GM18909 (cell line): Measurements from ENCODE around the gene ZBTB7B.
A peak's percentile ranks its signal among the peaks of the same experiment; 100 is the strongest.
"Not testable (repeated sequence)": the region's sequence is repeated elsewhere in the genome, so short reads cannot be mapped to it uniquely, and the experiment has no call there.

ENCODE experiments used
- ATAC-seq: cut with Tn5 transposase; IDR thresholded peaks from one replicate; pipeline ENCODE4 v1.9.1; 2021; ENCODE audit warnings: mild to moderate bottlenecking; ENCODE audit not compliant: unreplicated experiment, poor library complexity

The ZBTB7B gene

DNA sequence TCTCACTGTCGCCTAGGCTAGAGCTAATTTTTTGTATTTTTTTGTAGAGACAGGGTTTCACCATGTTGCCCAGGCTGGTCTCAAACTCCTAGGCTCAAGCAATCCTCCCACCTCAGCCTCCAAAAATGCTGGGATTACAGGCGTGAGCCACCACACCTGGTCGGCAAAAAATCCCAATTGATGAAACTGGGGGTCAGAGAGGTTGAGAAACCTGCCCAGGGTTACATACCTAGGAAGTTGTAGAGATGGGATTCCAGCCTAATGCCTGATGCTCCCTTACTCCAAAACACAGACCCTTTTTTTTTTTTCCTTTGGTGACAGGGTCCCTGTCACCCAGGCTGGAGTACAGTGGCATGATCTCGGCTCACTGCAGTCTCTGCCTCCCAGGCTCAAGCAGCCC is 15.9 kb upstream of the ZBTB7B start:
- not testable (repeated sequence) for ATAC-seq

DNA sequence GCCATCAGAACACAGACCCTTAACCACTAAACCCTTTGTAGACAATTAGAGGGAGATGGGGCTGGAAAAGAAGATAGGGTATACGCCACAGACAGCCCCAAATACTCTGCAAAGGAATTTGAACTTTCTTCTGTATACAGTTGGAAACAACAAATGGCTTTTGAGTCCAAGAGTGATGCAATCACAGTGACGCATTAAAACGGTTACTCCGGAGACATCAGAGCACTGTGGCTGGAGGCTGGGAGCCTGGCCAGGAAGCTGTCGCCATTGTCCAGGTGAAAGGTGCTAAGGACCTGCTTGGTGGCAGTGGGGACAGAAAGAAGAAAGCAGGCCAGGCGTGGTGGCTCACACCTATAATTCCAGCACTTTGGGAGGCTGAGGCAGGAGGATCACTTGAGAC is 15.3 kb upstream of the ZBTB7B start:
- no peak for ATAC-seq

- no peak for ATAC-seq
Observed at GRCh38 chr1:154988058-154988954, 14.3 kb upstream of the ZBTB7B start.

GRCh38 chr1:154989195-154989860 is 13.3 kb upstream of the ZBTB7B start:
- no peak for ATAC-seq

DNA sequence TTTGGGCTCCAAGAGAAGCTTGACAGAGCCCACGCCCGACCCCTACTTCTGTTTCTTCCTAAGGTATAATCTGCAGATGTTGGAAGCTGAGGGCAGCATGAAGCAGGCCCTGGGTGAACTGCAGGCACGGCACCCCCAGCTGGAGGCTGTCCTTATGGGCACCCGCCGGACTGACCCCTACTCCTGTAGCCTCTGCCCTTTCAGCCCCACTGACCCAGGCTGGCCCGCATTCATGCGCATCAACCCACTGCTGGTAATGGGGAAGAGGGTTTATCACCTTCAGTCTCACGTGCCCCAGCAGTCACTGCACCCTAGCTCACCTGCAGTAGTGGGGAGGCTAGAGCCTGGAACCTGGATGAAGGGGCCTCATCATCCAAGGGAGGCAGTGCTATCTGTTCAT is 12.3 kb upstream of the ZBTB7B start:
- no peak for ATAC-seq

- no peak for ATAC-seq
Observed at GRCh38 chr1:154992721-154993571, 9.7 kb upstream of the ZBTB7B start.

DNA sequence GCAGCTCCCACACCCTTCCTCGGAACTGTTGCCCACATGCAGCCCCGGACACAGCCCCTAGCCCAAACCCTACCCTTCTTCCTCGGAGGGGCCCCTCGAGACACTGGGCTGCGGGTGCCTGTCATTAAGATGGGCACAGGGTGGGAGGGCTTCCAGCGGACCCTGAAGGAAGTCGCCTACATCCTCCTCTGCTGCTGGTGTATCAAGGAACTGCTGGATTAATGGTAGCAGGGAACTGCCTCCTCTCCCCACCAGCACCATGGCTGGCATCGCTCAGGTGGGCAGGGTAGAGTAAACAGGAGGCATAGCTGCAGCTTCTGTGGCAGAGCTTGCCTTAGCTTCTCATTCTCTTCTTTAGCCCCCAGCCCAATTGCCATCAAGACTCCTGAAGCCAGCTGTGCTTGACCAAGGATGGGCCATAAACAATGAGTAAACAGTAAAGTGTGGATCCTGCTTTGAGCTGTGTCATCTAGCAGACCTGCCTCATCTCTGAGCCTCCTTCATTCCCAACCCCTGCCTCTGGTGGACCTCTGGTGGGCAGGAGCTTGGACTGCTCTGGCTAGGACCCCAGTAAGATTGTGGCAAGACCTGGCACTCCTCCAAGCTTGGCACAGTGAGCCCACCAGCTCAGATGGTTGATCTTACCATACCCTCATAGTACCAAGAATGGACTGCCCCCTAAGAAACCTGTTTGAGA is 8.9 kb upstream of the ZBTB7B start, which contains the start of gene LENEP:
Gene LENEP (plus strand): TSS at position 15 of the 697 bp plus-strand sequence. CDS start 22 bp downstream, at position 37.
- no peak for ATAC-seq

GRCh38 chr1:154994269-154994587 is 8.4 kb upstream of the ZBTB7B start:
- ATAC-seq: no peak

DNA sequence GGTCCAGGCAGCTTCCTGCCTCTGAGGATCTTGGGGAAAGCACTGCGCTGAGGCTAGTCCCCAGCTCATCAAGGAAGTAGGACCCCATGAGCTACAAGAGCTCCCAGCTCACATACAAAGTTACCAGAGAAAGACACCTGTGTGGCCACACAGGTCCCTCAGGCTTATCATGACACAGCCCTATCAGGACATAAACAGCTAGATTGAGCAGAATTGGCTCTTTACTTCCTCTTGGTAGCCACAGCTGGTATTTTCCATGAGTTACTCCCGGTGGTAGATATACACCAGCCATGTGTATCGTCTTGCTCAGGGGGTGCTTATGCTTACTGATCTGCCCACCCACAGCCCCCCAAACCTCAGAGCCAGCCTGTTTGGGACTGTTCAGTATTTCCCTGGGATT is 8.0 kb upstream of the ZBTB7B start:
- ATAC-seq: no peak

GRCh38 chr1:154995301-154995983 is 7.2 kb upstream of the ZBTB7B start:
- not testable (repeated sequence) for ATAC-seq

- no peak for ATAC-seq
Observed at GRCh38 chr1:154996966-154997701, 5.5 kb upstream of the ZBTB7B start.

- no peak for ATAC-seq
Observed at GRCh38 chr1:154998201-154998780, 4.3 kb upstream of the ZBTB7B start.

DNA sequence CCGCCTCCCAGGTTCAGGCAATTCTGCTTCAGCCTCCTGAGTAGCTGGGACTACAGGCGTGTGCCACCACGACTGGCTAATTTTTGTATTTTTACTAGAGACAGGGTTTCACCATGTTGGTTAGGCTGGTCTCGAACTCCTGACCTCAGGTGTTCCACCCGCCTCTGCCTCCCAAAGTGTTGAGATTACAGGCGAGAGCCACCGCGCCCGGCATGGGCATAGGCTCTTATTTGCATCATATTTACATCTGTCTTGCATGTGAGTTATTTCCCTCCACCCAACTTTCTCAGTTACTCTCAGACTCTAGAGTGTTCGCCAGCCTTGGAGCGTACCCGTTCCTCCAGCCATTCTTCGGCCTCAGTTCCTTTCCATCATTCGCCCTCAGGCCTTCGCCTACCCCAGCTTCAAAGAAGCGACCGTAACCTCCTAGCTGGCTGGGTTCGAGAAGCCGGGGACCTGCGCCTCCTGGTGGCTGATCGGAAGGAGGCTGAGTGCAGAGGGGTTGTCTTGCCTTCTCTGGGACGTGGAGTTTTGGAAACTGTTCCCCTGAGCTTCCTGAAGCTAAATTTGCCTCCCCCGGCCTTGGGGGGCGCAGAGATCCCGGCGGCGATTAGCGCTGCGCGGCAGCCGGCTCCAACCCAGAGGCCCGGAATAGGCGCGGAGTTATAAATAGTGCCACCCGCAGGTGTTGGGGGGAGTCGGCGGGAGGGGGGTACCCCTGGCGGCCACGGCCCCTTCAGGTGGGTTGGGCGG is 3.6 kb upstream of the ZBTB7B start:
- no peak for ATAC-seq

DNA sequence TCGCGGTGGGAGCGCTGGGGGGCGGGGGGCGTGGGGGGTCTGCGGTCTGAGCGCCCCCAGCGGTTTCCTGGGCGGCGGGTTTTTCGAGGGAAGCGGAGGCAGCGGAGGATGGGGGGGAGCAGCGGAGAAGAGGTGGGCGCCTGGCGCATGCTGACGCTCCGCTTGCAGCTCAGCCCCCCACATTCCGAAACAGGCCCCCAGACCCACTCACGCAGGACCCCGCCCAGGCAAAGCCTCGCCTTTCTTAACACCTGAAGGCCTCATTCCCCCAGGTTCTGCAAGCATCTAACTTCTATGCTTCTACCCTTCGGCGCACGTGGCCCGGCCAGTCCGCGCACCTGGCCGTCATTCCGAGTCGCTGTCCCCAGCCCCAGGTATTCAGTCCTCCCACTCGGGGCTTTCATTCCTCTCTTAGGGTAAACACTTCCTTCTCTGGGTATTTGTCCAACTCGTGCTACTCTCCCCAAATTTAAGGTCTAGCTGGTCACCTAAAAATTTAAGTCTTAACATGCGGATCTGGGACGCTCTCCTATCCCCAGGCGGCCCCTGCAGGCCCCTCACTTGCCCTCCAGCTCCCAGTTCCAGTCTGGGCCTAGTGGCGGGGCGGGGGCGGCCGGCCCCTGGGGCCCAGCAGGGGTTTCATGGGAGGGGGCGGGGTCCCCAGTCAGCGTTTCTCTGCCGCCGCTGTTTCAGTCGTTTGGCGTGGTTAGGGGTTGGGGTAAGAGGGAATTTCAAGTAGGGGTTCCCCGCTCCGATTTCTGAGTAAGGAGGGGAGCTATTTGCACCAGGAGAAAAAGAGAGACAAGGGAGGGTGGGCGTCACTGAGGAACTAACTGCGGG is 2.8 kb upstream of the ZBTB7B start:
- no peak for ATAC-seq

DNA sequence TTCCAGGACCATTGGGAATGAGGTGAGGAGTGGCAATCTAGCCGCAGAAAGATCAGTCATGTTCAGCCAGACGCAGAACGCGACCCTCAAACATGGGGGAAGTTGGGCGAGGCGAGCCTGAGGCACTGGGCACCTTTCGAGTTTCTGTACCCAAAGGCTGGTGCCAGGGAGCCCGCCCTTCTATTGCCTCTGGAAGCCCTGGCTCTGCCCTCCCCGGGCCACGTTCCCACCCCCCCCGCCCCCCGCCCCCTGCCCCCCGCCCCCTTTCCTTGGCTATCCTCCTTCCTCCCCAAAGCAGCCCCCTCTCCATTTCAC is 2.2 kb upstream of the ZBTB7B start:
- ATAC-seq: no peak

DNA sequence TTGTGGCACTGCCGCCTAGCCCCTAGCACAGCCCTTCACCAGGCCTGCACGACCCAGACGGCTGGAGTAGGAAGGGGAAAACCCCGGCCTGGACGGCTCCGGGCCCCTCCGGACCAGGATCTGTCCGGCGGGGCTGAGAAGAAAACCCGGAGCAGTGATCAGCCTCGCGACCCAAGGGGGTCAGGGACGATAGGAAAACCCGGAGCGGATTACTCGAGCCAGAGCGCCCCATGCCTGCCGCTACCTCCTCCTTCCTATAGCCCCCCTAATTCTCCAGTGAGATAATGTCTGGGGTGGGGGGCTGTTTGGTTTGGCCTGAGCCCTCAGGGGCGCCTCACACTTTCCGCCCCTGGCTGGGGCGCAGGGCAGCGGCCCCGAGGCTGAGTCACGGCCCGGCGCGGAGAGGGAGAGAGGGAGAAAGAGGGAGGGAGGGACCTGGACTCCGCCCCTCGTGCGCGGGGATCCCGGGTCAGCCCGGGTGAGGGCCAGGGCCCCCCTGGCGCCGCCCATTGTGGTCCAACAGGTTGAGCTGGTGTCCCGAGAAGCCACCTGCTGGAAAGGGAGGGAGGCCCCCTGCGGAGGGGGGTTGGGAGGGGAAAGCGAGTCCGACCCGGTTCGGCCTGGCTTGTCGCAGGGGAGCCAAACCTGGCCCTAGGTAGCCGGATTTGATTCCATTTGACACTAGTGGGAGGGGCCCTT is 1.7 kb upstream of the ZBTB7B start:
- peak; percentile 40 for ATAC-seq

DNA sequence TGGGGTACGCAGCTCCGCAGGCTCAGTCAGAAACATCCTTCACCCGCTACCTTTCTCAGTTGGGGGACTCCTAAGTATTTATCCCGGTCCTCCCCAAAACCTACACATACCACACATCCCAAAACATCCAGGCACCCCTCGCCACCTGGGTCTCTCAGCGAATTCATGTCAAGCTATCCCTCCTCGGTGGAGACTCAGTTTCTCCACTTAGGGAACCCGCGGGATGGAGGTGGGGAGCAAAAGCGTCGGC is 1.3 kb upstream of the ZBTB7B start:
- no peak for ATAC-seq
